Rectal smooth muscle tissue (tissue), 1 donor: ENCODE results near the gene CCL15.

Experiments
- H3K27ac ChIP-seq: one replicate; pipeline ENCODE4 v1.7.0; 2013; ENCODE audit warnings: low read depth, low read length, inconsistent platforms
- H3K27me3 ChIP-seq: one replicate; pipeline ENCODE4 v1.7.0; 2013; ENCODE audit warnings: low read length; ENCODE audit not compliant: control insufficient read depth, insufficient read depth
- H3K36me3 ChIP-seq: one replicate; pipeline ENCODE4 v1.7.0; 2013; ENCODE audit warnings: low read length; ENCODE audit not compliant: control insufficient read depth, insufficient read depth
- H3K4me1 ChIP-seq: one replicate; pipeline ENCODE4 v1.7.0; 2013; ENCODE audit warnings: low read length; ENCODE audit not compliant: control insufficient read depth, insufficient read depth
- H3K4me3 ChIP-seq: one replicate; pipeline ENCODE4 v1.7.0; 2013; ENCODE audit warnings: low read length
- H3K9ac ChIP-seq: one replicate; pipeline ENCODE4 v1.7.0; 2013; ENCODE audit warnings: low read length

CCL15 gene

DNA sequence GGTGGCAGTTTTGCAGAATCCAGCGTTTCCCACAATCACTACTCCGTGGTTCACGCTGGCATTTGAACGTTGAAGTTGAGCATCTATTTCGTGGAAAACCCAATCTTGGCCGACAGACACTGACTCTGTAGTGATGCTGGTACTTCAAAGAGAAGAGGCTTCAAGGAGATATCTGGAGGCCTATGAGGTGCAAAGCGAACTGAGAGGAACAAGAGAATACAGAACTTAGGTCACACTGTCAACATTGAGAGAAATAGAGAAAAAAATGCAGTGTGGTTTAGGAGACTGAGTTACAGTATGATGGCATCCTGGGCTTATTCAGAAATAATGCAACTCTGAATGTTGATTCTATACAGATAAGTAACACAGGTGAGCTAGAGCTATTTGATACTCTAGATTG is 36.1 kb downstream of the CCL15 start:
- Histone ChIP-seq H3K9ac (no peak overlapping the region), H3K4me1 (no peaks in the 10 kb centered on the region), H3K4me3 (no peak overlapping the region), H3K36me3 (no peaks in the 10 kb centered on the region), H3K27ac (no peak overlapping the region), H3K27me3 (no peaks in the 10 kb centered on the region)

DNA sequence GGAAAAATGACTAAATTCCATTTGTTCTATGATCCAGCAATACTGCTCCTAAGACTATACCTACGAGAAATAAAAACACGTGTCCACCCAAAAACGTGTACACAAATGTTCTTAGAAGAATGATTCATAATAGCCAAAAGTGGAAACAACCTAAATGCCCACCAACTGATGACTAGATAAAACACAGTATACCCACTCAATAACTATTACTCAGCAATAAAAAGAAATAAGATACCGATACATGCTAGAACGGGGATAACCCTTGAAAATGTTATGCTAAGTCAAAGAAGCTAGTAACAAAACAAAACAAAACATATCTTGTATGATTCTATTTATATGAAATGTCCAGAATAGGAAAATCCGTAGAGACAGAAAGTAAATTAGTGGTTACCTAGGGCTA is 37.7 kb downstream of the CCL15 start:
- H3K27me3 ChIP-seq, result no peaks in the 10 kb centered on the region
- no peaks in the 10 kb centered on the region for H3K4me1 ChIP-seq
- no peak overlapping the region for H3K4me3 ChIP-seq
- no peak overlapping the region for H3K9ac ChIP-seq
- H3K36me3 ChIP-seq, result no peaks in the 10 kb centered on the region
- H3K27ac ChIP-seq, result no peak overlapping the region

DNA sequence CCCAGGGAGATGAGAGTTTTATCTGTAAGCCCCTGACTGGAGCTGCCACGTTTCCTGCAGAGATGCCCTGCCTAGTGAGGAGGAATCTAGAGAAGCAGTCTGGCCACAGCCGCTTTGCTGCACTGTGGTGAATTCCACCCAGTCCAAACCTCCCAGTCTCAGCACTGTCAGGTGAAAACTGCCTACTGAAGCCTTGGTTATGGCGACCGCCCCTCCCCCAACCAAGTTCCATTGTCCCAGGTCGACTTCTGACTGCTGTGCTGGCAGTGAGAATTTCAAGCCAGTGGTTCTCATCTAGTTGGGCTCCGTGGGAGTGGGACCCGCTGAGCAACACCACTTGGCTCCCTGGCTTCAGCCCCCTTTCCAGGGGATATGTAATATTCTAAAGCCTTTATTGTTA is 47.6 kb downstream of the CCL15 start:
- H3K27ac ChIP-seq, result no peak overlapping the region

GRCh38 chr17:35949401-35949800 is 52.0 kb downstream of the CCL15 start:
- Histone ChIP-seq H3K36me3 (no peaks in the 10 kb centered on the region), H3K9ac (no peak overlapping the region), H3K27ac (no peak overlapping the region), H3K27me3 (no peaks in the 10 kb centered on the region), H3K4me1 (no peaks in the 10 kb centered on the region), H3K4me3 (no peak overlapping the region)

More for the DNA sequence above, 47.6 kb downstream of the CCL15 start:
- no peak overlapping the region for H3K4me3 ChIP-seq
- H3K27me3 ChIP-seq, result no peaks in the 10 kb centered on the region
- H3K4me1 ChIP-seq, result no peaks in the 10 kb centered on the region
- H3K36me3 ChIP-seq, result no peaks in the 10 kb centered on the region
- no peak overlapping the region for H3K9ac ChIP-seq

- H3K9ac ChIP-seq, result no peak overlapping the region
- no peaks in the 10 kb centered on the region for H3K27me3 ChIP-seq
- no peak overlapping the region for H3K4me3 ChIP-seq
- no peaks in the 10 kb centered on the region for H3K36me3 ChIP-seq
- no peaks in the 10 kb centered on the region for H3K4me1 ChIP-seq
- no peak overlapping the region for H3K27ac ChIP-seq
These were observed 53.3 kb downstream of the CCL15 start for GRCh38 chr17:35948092-35948491.
